Activated T-cell treated with anti-CD3 and anti-CD28 coated beads, Interleukin-2, amount 50 U/mL, for 48 hours (primary cell): Measurements from ENCODE around the gene STUB1.
"Not testable (repeated sequence)": the region's sequence is repeated elsewhere in the genome, so short reads cannot be mapped to it uniquely, and the experiment has no call there.

Source experiments
- DNase-seq, 2 experiments: peaks; one replicate each; pipeline ENCODE4 v3.0.0-alpha.2; 2020

Gene STUB1

GRCh38 chr16:680967-681745 is 946 bp downstream of the STUB1 start:
- peak in 1 of 2 experiments; percentile 51 for DNase-seq

GRCh38 chr16:681746-682427 is 1.7 kb downstream of the STUB1 start:
- no peak for DNase-seq

- no peak for DNase-seq
These were observed 2.5 kb downstream of the STUB1 start for GRCh38 chr16:682493-683395.

- peak in 1 of 2 experiments; percentile 42 for DNase-seq
These were observed 3.3 kb downstream of the STUB1 start for GRCh38 chr16:683396-684070.

- peak; percentile 95 to 98 for DNase-seq
These were observed 4.0 kb downstream of the STUB1 start, which contains the start of gene JMJD8 for GRCh38 chr16:684071-684794. Gene JMJD8 (minus strand): TSS chr16:684334. CDS start chr16:684319, 15 bp downstream.

GRCh38 chr16:684961-685696 is 4.9 kb downstream of the STUB1 start:
- DNase-seq: no peak

- DNase-seq: no peak
These were observed 5.8 kb downstream of the STUB1 start for GRCh38 chr16:685967-686366.

- no peak for DNase-seq
These were observed 6.5 kb downstream of the STUB1 start for GRCh38 chr16:686459-687260.

- no peak for DNase-seq
These were observed 7.3 kb downstream of the STUB1 start for GRCh38 chr16:687499-687898.

- DNase-seq: no peak
These were observed 9.1 kb downstream of the STUB1 start for GRCh38 chr16:689175-689897.

- not testable (repeated sequence) for DNase-seq
These were observed 11.0 kb downstream of the STUB1 start for GRCh38 chr16:691242-691641.

- DNase-seq: no peak
These were observed 12.3 kb downstream of the STUB1 start for GRCh38 chr16:692356-693108.

- DNase-seq: no peak
These were observed 13.2 kb downstream of the STUB1 start for GRCh38 chr16:693364-693763.

GRCh38 chr16:693766-694165 is 13.6 kb downstream of the STUB1 start:
- DNase-seq: no peak

GRCh38 chr16:694187-694862 is 14.1 kb downstream of the STUB1 start:
- DNase-seq: no peak

GRCh38 chr16:694863-695354 is 14.7 kb downstream of the STUB1 start:
- no peak for DNase-seq

- peak; percentile 77 to 85 for DNase-seq
These were observed 15.3 kb downstream of the STUB1 start for GRCh38 chr16:695355-696089.
